ENCODE measurements around the gene MAEL.

DNA sequence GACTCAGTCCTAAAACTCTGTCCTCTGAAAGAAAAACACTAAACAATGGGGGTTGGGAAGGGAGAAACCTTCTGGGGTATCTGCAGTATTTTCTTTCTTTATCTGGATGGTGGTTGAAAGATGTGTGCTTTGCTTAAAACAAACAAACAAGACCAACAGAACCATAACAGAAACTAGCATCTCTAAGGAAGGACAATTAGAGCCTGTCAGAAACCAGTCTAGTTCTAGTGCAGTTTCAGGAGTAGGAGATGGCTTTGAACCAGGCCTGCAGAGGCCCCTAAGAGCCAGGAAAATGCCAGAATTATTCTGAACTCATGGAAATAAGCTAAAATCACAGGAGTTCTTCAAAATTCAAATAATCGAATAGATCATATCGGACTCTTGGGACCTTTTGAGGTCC is 32.2 kb upstream of the MAEL start:
- no peak for TF ChIP-seq CTCF (conservative IDR thresholded peaks at IDR 0.05; ENCODE audit: low read length)
- no peak for TF ChIP-seq EZH2phosphoT487 (IDR thresholded peaks at IDR 0.05; ENCODE audit: borderline replicate concordance)

Measured in Loucy (cell line).